HG03558 (cell line): Measurements from ENCODE around the gene SCEL.
"Not testable (repeated sequence)": the region's sequence is repeated elsewhere in the genome, so short reads cannot be mapped to it uniquely, and the experiment has no call there.

Source experiments
- ATAC-seq: cut with Tn5 transposase; IDR thresholded peaks from one replicate; pipeline ENCODE4 v1.9.1; 2021; ENCODE audit warnings: moderate number of reproducible peaks; ENCODE audit not compliant: unreplicated experiment; ENCODE audit errors: extremely low read depth

The SCEL gene, protein sequence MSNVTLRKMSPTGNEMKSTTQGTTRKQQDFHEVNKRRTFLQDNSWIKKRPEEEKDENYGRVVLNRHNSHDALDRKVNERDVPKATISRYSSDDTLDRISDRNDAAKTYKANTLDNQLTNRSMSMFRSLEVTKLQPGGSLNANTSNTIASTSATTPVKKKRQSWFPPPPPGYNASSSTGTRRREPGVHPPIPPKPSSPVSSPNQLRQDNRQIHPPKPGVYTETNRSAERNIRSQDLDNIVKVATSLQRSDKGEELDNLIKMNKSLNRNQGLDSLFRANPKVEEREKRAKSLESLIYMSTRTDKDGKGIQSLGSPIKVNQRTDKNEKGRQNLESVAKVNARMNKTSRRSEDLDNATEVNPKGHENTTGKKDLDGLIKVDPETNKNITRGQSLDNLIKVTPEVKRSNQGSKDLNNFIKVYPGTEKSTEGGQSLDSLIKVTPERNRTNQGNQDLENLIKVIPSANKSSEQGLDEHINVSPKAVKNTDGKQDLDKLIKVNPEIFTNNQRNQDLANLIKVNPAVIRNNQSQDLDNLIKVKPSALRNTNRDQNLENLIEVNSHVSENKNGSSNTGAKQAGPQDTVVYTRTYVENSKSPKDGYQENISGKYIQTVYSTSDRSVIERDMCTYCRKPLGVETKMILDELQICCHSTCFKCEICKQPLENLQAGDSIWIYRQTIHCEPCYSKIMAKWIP

DNA sequence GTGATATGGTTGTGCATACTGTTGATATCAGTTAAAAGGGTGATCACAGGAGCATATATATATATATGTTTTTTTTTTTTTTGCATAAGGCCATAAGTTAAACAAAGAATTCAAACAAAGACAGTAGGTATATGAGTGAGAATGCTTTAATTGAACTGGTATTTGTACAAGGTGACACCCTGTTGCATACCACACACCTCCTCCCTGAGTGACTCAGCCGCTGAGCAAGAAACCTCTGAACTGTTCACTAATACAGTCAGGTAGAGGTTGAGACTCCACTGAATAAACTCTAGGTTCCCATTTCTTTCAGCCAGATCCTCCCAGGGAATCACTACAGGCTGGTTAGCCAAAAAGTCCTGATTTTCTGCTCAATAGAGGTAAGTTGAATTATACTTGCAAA, at the start of gene SCEL:
TSS of gene SCEL (plus strand) at position 259 of the 400 bp plus-strand sequence. CDS start 20,170 bp downstream, outside the sequence.
- ATAC-seq = no peak

DNA sequence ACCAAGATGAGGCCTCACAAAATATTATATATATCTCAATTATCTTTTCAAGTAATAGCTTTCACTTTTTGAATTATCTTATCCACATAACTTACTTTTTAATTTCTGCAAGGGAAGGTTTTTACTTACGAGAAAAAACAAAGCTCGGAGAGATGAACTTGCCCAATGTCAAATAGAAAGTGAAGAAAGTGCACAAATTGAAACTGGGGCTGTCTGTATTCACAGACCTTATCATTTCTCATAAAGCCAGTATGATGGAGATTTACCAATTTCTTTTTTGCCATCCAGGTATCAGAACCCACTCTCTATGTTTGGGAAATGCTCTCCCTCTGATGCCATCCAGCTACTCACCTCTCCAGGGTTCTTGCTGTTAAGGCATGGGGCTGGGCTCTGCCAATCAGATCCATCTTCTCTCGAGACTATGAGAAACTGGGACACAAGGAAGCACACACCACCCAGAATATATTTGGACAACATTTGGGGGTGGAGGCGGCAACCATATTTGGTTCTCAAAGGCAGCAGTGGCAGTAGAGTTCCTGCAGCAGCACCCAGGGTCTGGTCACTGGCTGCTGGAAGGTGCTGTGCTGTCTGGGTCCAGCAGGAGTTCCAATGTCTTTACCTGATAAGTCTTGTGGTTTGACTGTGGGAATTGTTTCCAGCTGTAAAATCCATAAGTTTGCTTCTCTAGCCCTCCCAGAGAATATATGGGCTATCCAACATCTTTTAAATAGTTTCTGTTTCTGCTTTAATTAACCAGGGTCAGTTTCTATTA, 45.8 kb upstream of the SCEL start:
- ATAC-seq = no peak

DNA sequence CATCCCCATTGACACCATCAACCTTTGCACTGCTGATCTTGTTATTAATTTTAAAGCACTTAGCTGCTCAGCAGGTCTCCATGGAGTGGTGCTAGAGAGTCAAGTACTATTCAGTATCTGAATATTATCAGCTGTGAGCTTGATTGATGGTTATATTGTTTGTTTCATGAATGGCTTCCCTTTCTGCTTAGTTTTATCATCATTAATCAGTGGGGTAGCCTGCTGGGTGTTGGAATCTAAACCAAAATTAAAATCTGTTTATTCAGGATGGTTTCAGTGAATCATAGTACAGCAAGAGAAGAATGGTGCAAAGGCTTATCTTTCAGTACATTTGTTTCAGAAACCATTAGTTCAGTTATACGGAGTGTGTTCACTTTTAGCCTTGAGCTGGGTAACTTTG, 42.5 kb upstream of the SCEL start:
- no peak for ATAC-seq

DNA sequence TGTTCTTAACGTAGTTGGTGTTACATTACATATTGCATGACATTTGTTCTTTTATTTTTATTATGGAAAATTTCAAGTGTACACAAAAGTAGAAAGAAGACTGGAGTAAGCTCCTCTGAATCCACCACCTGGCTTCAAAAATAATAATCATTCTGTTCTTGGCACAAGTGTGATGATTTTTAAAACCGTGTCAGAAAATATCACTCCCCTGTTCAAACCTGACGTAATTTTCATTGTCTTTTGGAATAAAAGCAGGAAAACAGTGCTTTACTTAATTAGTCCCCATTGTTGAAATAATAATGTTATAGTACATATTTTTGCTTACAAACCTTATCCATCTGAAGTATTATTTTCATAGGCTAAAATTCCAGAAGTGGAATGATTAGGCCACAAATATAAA, 41.3 kb upstream of the SCEL start:
- ATAC-seq = no peak

DNA sequence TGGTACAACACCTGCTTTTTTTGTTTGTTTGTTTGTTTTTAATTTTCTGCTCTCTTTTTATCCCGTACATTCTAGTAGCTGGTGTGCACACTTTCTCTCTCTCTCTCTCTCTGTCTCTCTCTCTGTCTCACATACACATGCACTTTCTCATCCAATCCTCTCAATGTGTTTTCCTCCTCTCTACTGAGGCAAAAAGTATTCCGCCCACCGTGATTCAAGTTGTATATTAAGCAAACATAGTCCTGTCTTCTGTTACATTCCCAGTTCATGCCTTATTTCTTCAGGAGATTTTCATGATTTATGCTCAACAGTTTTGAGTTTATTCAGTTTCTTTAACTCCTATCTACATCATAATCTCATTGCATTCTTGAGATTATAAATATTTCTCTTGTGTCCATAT, 38.2 kb upstream of the SCEL start:
- no peak for ATAC-seq

DNA sequence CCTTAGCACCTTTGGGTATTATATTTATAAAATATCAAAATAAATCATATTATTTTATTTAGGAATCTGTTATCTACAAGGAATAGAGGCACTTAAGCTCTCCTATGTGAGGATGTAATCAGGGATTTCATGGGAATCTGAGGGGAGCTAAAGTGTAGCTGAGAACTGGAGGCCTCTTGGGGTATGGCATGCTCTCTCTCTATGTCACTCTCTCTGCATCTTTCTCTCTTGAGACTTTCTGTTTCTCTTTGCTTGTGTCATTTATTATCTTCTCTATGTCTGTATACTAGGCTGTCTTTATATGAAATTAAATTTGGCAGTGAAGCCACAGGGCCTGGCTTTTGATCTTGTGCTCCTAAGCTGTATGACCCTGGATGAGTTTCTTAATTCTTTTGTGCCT, 37.7 kb upstream of the SCEL start:
- no peak for ATAC-seq

DNA sequence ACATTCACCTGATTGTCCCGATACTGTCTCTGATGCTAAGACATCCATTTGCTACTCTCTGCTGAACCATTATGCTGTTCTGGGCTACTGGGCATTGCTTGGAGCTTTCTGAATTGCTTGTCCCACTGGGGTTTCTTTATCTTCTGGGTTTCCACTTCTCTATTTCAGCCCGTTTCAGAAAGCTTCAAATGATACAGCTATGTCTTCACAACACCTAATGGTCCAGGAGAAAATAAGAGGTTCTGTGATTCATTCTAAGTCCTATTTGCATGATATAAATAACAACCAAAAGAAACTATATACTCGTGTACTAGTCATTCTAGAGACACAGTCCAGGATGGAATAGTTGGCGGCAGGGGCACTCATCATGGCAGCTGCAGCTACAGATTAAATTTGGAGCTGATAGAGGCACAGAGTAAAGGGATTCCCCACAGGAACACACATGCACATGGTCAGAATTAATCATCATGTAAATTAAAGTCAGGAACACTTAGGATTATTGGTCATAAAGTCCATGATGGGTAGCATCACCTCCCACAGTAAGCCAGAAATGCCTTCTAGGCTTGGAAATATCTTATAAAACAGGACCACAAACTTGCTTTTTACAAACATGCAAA, 33.3 kb upstream of the SCEL start:
- peak; percentile 74 for ATAC-seq

DNA sequence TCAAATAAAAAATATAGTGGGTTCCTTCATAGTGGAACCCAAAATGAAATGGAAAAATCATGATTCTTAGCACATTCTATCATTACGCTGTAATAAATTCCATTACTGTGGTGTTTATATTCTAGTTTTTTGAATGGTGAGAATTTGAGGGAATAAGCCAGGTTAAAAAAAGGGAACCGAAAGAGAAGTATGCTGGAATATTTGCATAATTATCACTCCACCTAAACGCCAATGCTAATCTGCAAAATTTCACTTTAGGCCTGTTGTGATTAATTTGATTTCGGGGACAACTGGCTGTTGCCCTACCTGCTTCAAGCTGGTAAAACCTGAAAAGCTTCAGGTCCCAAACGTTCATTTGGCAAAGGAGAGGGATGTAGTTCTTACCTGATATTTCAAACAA, 32.1 kb upstream of the SCEL start:
- ATAC-seq = no peak

DNA sequence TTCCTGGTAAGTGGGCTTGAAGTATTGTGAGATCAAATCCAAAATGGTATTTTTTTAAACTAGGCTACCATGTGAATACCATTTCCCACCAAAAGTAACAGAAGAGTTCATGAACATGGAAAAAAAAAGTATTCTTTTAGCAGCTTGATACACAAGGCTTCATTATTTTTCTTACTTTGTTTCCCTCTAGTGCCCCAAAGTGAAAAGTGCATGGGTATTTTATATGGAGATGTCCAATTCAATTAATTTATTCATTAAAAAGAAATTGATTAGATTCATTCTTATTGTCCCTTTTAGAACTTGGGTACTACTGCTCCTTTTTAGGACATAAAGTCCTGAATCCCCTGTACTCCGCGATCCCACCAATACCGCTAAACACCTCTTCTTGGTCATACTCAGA, 28.6 kb upstream of the SCEL start:
- no peak for ATAC-seq

DNA sequence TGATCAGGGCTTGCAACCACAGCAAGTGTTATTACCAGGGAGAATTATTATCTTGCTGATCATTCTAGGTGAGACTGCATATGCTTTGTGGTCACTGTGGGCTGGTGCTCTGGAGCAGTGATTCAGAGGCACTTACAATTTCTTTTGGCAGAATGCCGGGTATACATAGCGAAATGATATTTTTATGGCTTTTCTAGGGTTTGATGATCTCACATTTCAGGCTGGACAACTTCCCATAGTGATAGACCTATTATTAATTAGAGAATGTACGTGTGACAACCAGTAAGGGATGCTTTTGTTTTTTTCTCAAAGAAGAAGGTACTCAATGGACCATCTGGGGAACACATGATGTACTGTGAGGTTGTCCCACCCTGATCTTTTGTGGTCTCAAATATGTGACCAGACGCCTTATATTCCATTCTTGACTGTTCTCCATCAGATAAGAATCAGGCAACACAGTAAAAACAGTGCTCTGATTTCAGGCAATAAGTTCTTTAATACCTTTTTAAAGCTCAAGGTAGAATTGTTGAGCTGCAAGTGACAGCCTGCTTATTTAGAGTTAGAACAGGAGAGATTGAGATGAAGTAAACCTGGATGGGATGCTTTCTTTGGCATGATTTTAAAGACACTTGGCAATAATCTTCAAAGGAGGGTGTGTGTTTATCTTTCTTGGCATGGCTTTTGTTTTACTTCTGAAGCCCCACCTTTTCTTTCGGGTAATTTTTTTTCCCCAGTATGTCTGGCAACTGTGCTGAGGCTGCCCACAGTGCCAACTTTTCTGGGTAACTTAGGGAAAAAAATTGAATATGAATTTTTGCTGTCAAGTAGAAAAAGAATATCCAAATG, 27.4 kb upstream of the SCEL start:
- ATAC-seq = no peak

DNA sequence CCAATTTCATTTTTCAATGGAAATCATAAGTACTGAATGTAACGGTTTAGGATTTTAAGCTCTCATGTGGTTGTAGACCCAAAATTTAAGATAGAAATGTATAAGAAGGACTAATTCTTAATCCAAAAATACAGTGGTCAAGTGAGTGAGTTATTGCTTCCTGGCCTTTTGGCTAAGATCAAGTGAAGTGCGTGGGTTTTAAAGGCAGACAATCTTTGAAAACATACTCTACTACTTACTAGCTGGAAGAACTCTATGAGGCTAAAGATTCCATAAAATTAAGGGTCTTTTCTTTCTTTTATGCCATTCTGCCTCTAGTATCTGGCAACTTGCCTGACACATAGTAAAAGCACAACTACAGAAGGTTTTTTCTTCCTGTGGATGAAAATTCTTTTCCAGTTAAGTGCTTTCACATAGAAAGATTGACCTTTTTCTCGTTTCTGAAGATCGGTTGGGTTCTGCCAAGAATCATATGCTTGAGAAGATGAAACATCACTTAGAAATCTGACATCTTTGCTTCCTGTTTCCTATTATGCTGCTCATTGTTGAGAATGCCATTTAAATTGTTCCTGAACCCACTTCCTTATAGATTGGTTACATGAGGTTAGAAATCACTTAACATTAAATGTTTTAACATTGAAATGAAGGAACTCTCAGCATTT, 26.4 kb upstream of the SCEL start:
- ATAC-seq = no peak

DNA sequence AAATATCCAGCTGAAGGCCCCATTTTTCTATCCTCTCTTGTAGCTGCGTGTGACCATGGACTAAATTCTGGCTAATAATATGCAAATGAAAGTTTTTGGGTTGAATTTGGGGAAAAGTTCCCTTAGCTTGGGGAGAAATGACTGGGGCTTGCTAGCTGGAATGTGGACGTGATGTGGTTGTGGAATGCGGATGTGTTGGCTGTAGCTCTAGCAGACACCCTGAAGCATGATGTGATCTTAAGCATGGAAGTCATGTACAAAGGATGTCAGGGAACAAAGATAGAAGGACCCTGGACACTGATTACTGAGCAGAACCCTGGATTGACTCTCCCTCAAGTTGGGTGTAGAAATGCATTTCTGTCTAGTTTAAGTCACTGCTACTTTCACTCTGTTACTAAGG, 25.4 kb upstream of the SCEL start:
- ATAC-seq = no peak

DNA sequence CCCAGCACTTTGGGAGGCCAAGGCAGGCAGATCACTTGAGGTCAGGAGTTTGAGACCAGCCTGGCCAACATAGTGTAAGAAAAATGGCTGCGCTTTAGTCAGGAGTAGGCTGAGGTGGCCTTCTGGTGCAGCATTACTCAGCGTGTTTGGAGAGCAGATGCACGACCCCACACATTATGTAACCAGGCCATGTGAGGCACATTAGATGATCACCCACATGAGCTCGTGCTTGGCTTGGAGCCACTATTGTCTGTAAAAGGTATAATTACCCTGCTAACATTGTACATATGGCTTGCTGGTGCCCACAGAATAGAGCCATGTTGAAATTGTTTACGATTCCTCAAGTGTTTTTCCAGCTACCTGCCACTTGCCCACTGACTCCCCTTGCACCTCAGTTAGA, 24.0 kb upstream of the SCEL start:
- no peak for ATAC-seq

DNA sequence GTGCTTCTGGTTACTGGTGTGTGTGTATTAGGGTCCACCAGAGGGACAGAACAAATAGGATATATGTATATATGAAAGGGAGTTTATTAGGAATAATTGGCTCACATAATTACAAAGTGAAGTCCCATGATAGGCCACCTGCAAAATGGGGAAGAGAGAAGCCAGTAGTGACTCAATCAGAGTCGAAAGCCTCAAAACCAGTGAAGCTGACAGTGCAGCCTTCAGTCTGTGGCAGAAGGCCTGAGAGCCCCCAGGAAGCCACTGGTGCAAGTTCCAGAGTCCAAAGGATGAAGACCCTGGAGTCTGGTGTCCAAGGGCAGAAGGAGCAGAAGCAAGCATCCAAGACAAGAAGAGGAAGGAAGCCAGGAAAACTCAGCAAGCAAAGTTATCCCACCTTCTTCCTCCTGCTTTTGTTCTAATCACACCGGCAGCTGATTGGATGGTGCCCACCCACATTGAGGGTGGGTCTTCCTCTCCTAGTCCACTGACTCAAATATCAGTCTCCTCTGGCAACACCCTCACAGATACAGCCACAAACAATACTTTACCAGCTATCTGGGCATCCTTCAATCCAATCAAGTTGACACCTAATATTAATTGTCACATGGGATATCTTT, 21.7 kb upstream of the SCEL start:
- peak; percentile 74 for ATAC-seq

DNA sequence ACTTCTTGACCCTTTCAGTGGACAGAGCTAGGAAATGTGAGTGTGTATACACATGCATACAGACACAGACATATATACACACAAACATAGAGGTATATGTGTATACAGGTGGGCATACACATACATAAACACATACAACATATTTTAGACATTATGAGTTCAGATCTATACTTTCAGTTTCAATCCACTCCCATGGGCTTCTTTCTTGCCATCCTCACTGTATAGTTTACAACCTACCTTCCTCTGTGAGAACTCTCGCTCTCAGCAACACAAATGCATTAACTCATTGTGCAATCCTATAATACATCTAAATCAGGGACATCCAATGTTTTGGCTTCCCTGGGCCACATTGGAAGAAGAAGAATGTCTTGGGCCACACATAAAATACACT, 21.2 kb upstream of the SCEL start:
- peak; percentile 74 for ATAC-seq

DNA sequence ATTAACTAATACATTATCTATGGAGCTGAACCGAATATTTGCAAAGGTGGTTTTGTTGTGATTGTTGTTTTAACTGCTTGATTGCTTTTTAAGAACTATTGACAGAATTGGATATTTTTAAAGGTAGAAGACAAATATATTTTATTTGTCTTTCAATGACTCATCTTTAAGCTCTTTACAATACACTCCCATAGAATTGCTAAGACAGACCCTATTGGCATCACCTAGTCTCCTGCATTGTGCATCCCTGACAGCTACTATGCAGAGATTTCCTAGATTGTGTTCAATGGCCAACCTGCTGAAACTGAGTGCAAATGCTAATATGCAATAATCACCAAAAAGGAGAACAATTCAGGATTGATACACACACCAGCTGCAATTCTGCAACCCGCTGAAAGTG, 19.7 kb upstream of the SCEL start:
- no peak for ATAC-seq

DNA sequence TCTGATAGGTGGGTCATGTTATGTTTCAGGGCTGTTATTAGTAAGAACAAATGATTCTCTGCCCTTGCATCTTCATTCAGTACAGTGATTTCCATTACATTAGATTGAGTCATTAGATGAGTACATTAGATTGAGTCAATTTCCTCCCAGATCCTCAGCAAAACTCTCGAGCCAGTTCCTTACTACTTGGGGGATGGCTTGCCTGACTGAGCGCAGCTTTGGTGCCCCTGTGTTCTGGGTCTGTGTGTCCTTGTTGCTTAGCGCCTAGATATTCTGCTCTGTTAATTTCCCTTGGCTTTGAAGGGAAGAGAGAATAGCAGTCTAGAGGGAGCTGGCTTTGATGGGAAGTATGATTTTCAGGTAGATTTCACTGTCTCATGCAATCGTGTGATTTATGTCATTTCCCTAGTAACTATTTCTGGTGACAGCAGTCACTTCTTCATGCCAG, 19.1 kb upstream of the SCEL start:
- ATAC-seq = no peak

DNA sequence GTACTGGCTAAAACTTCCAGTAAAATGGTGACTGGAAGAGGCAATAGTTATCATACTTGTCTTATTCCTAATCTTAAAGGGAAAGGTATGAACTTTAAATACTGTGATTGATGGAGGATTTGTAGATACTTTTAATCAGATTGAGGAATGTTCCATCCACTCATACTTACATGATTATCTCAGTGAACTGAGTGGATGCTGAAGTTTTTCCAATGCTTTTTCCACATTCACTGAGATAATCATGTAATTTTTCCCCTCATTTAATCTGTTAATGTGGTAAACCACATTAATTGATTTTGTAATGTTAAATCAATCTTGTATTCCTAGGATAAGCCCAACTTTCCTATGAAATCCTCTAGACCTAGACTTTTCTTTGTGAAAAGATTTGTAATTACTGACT, 17.2 kb upstream of the SCEL start:
- no peak for ATAC-seq

DNA sequence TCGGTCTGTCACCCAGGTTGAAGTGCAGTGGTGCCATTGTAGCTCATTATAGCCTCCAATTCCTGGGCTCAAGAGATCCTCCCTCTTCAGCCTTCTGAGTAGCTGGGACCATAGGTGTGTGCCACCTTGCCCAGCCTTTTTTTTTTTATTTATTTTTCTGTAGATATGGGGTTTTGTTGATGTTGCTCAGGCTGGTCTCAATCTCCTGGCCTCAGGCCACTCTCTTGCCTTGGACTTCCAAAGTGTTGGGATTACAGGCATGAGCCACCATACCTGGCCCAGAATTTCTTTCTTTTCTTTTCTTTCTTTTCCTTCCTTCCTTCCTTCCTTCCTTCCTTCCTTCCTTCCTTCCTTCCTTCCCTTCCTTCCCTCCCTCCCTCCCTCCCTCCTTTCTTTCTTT, 16.1 kb upstream of the SCEL start:
- not testable (repeated sequence) for ATAC-seq
